Trophoblast cell (in vitro differentiated cells and primary cell): ENCODE data around the gene CAB39.

Experiments
- DNase-seq, 2 donors: peaks; one replicate each; pipeline ENCODE4 v3.0.0-alpha.2; 2016
- H2AFZ ChIP-seq: 2 replicates; pipeline ENCODE4 v1.6.1; 2013; ENCODE audit warnings: low read length, moderate library complexity, mild to moderate bottlenecking; ENCODE audit not compliant: insufficient read depth, poor library complexity
- H2AK5ac ChIP-seq: 2 replicates; pipeline ENCODE4 v1.6.1; 2013; ENCODE audit warnings: mild to moderate bottlenecking, low read length
- H2BK120ac ChIP-seq: 2 replicates; pipeline ENCODE4 v1.6.1; 2013; ENCODE audit warnings: low read length, mild to moderate bottlenecking, moderate library complexity; ENCODE audit not compliant: insufficient read depth, poor library complexity
- H2BK12ac ChIP-seq: 2 replicates; pipeline ENCODE4 v1.6.1; 2013; ENCODE audit warnings: mild to moderate bottlenecking, low read length, moderate library complexity
- H2BK5ac ChIP-seq: 2 replicates; pipeline ENCODE4 v1.6.1; 2013; ENCODE audit warnings: low read length, low read depth, moderate library complexity, mild to moderate bottlenecking; ENCODE audit not compliant: poor library complexity
- H3K14ac ChIP-seq: 2 replicates; pipeline ENCODE4 v1.6.1; 2013; ENCODE audit warnings: mild to moderate bottlenecking, low read length
- H3K18ac ChIP-seq: 2 replicates; pipeline ENCODE4 v1.6.1; 2013; ENCODE audit warnings: mild to moderate bottlenecking, low read length
- H3K23ac ChIP-seq: 2 replicates; pipeline ENCODE4 v1.6.1; 2013; ENCODE audit warnings: low read length
- H3K27ac ChIP-seq: 2 replicates; pipeline ENCODE4 v1.5.1; 2013; ENCODE audit warnings: low read depth, mild to moderate bottlenecking, inconsistent platforms, low read length, moderate library complexity
- H3K27me3 ChIP-seq: 2 replicates; pipeline ENCODE4 v1.6.1; 2013; ENCODE audit warnings: inconsistent platforms, mild to moderate bottlenecking, low read length, moderate library complexity; ENCODE audit not compliant: insufficient read depth
- H3K36me3 ChIP-seq, 2 experiments: 1 replicate in 1 of 2; 2 replicates in 1 of 2; pipeline ENCODE4 v1.6.1; 2013; ENCODE audit warnings: low read length in 2 of 2, mild to moderate bottlenecking in 2 of 2, moderate library complexity in 1 of 2; ENCODE audit not compliant: insufficient read depth in 2 of 2, control insufficient read depth in 1 of 2
- H3K4ac ChIP-seq: 2 replicates; pipeline ENCODE4 v1.6.1; 2013; ENCODE audit warnings: low read depth, mild to moderate bottlenecking, low read length, moderate library complexity
- H3K4me1 ChIP-seq, 2 experiments: 1 replicate in 1 of 2; 2 replicates in 1 of 2; pipeline ENCODE4 v1.6.1; 2013; ENCODE audit warnings: low read length in 2 of 2, mild to moderate bottlenecking in 2 of 2, moderate library complexity in 1 of 2; ENCODE audit not compliant: insufficient read depth in 2 of 2, control insufficient read depth in 1 of 2
- H3K4me2 ChIP-seq: 2 replicates; pipeline ENCODE4 v1.6.1; 2013; ENCODE audit warnings: inconsistent platforms, mild to moderate bottlenecking, low read length, moderate library complexity
- H3K4me3 ChIP-seq: 2 replicates; pipeline ENCODE4 v1.5.1; 2013; ENCODE audit warnings: mild to moderate bottlenecking, low read depth, low read length, inconsistent platforms
- H3K79me1 ChIP-seq: one replicate; pipeline ENCODE4 v1.6.1; 2013; ENCODE audit warnings: low read length
- H3K79me2 ChIP-seq: 2 replicates; pipeline ENCODE4 v1.6.1; 2013; ENCODE audit warnings: low read length, mild to moderate bottlenecking; ENCODE audit not compliant: control insufficient read depth, insufficient read depth, poor library complexity
- H3K9ac ChIP-seq: 2 replicates; pipeline ENCODE4 v1.6.1; 2013; ENCODE audit warnings: mild to moderate bottlenecking, low read length
- H3K9me3 ChIP-seq: 2 replicates; pipeline ENCODE4 v1.6.1; 2013; ENCODE audit warnings: low read depth, mild to moderate bottlenecking, control low read depth, inconsistent platforms, low read length; ENCODE audit not compliant: insufficient read depth
- H4K12ac ChIP-seq: 2 replicates; pipeline ENCODE4 v1.6.1; 2013; ENCODE audit warnings: low read depth, mild to moderate bottlenecking, low read length, moderate library complexity
- H4K8ac ChIP-seq: 2 replicates; pipeline ENCODE4 v1.6.1; 2013; ENCODE audit warnings: low read depth, mild to moderate bottlenecking, low read length, moderate library complexity
- H4K91ac ChIP-seq: one replicate; pipeline ENCODE4 v1.6.1; 2013; ENCODE audit warnings: low read depth, mild to moderate bottlenecking, low read length, moderate library complexity
- WGBS: extraction: QIAGEN DNeasy Blood & Tissue Kit; methylation state at CpG from one replicate; pipeline ENCODE4 v1.1.7; 2013; ENCODE audit warnings: missing lambda C conversion rate; ENCODE audit not compliant: insufficient read length, insufficient coverage; ENCODE audit errors: extremely low coverage; 5-methylcytosine and 5-hydroxymethylcytosine counted together

Gene CAB39

DNA sequence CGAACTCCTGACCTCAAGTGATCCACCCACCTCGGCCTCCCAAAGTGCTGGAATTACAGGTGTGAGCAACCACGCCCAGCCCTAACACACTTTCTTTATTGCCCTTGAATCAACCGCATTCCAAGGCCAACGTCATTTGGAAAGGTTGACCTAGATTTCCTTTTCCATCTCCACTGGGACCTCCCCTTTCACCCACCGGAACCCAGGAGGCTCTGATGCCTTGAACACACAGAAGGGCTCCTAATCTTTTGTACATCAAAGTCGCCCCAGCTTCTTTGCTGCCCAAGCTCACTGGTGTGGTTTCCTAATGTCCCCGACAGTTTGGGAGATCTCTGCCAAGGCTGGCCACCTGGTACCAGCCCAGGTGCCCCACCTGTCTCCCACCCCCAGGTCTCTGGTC, 46.2 kb upstream of the CAB39 start:
- peak overlapping the region; percentile 23 for H2BK12ac ChIP-seq
- H3K9ac ChIP-seq: no peak overlapping the region
- no peak overlapping the region for H3K4me3 ChIP-seq
- no peak overlapping the region for H3K23ac ChIP-seq
- no peaks in the 10 kb centered on the region for H3K79me2 ChIP-seq
- no peak overlapping the region for H3K4me2 ChIP-seq
- WGBS: no CpG with 5 or more reads among the region's 8 CpGs
- no peak overlapping the region for H3K4ac ChIP-seq
- no peak overlapping the region for H4K91ac ChIP-seq
- H2BK5ac ChIP-seq: no peak overlapping the region
- no peak overlapping the region for H2BK120ac ChIP-seq
- DNase-seq: no peak
- H3K36me3 ChIP-seq: no peaks in the 10 kb centered on the region
- no peak overlapping the region for H3K14ac ChIP-seq
- no peak overlapping the region for H4K12ac ChIP-seq
- no peak overlapping the region for H3K27ac ChIP-seq
- no peak overlapping the region for H2AK5ac ChIP-seq
- no peaks in the 10 kb centered on the region for H3K27me3 ChIP-seq
- no peak overlapping the region for H4K8ac ChIP-seq
- peaks cover 3% of the 10 kb centered on the region for H3K79me1 ChIP-seq
- H3K4me1 ChIP-seq: peaks cover 17 to 25% of the 10 kb centered on the region in 2 experiments
- H3K18ac ChIP-seq: no peak overlapping the region
- no peak overlapping the region for H2AFZ ChIP-seq
- no peaks in the 10 kb centered on the region for H3K9me3 ChIP-seq

DNA sequence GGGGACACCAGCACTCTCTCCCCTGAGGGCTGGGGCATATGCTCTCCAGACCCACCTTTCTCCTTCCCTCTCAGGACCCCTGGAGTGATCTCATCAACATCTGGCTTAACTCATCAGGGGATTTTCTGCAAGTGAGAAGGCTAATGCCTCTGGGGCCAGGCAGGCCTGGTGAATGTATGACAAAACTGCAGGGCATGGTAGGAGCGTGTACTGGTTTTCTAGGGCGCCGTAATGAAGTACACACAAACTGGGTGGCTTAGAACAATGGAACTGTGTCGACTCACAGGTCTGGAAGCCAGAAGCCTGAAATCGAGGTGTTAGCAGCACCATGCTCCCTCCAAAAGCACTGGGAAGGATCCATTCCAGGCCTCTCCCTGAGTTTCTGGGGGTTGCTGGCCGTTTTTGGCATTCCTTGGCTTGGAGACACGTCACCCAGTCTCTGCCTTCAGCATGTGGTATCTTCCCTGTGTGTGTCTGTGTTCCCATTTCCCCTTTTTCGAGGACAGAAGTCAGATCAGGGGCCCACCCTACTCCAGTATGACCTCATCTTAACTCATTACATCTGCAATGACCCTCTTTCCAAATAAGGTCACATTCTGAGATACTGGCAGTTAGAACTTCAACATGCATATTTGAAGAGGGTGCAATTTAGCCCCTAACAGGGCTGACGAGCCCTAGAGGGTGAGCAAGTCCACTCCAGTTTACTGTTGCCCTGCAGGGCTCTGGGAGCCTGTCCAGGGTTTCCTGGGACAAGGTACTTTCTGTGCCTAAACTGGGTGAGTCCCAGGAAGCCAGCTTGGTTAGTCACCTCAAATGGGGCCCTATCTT, 45.5 kb upstream of the CAB39 start:
- Histone ChIP-seq H3K36me3 (no peaks in the 10 kb centered on the region), H3K23ac (no peak overlapping the region), H2AFZ (no peak overlapping the region), H3K79me2 (no peaks in the 10 kb centered on the region), H3K27me3 (no peaks in the 10 kb centered on the region), H3K4me2 (no peak overlapping the region), H4K91ac (no peak overlapping the region), H3K9me3 (no peaks in the 10 kb centered on the region), H3K9ac (no peak overlapping the region), H4K12ac (no peak overlapping the region), H3K18ac (no peak overlapping the region), H2BK120ac (peak overlapping the region; percentile 40), H3K14ac (peak overlapping the region; percentile 14), H2BK12ac (peak overlapping the region; percentile 74), H2BK5ac (peak overlapping the region; percentile 13), H4K8ac (no peak overlapping the region), H3K27ac (peak overlapping the region; percentile 31), H2AK5ac (no peak overlapping the region), H3K4ac (no peak overlapping the region), H3K4me3 (no peak overlapping the region), H3K4me1 (peaks cover 17 to 25% of the 10 kb centered on the region in 2 experiments), H3K79me1 (peaks cover 3% of the 10 kb centered on the region)
- DNase-seq: peak in 1 of 2 donors; percentile 38
- no CpG with 5 or more reads among the region's 9 CpGs for WGBS

DNA sequence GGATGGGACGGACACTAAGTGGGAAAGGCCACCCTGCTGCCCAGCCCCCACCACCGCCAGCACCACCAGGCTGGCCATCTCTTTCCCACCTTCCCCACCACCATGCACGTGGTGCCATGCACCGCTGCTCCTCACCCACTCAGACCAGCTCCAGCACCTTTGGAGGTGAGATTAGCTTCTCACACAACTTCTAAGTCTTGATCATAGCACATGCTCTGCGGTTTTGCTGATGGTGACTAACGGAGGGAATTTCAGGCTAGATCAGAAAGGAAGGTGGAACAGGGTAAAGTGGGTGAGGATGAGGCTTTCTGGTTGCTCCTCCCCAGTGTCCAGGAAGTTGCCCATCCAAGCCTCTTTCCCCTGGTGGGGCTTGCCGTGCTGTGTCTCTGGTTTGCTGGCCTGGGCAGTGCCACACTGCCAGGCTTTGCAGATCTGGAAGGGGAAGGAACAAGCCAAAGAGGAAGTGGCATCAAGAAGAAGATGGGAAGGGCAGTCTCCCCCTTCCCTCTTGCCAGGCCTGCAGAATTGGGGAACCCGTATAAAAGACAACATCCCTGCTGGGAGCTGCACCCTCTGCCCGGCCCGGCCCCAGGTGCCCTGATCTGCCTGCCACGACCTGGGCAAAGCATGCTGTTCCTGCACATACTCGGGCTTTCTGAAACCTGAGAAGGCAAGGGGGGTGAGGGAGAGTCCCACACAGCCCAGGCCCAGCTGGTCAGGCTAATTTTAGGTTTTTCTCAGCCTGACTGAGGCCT, 44.3 kb upstream of the CAB39 start:
- Histone ChIP-seq H2AK5ac (no peak overlapping the region), H3K79me1 (peaks cover 3% of the 10 kb centered on the region), H3K9me3 (no peaks in the 10 kb centered on the region), H3K18ac (no peak overlapping the region), H3K36me3 (no peaks in the 10 kb centered on the region), H2BK5ac (no peak overlapping the region), H3K4ac (no peak overlapping the region), H2BK12ac (peak overlapping the region; percentile 17), H3K27ac (no peak overlapping the region), H3K27me3 (no peaks in the 10 kb centered on the region), H3K14ac (no peak overlapping the region), H3K4me2 (no peak overlapping the region), H4K91ac (no peak overlapping the region), H3K79me2 (no peaks in the 10 kb centered on the region), H4K12ac (no peak overlapping the region), H3K23ac (no peak overlapping the region), H4K8ac (no peak overlapping the region), H3K4me3 (no peak overlapping the region), H3K4me1 (peaks cover 17 to 25% of the 10 kb centered on the region in 2 experiments), H2AFZ (no peak overlapping the region), H2BK120ac (no peak overlapping the region), H3K9ac (no peak overlapping the region)
- no CpG with 5 or more reads among the region's 12 CpGs for WGBS
- peak in 1 of 2 donors; percentile 39 for DNase-seq

DNA sequence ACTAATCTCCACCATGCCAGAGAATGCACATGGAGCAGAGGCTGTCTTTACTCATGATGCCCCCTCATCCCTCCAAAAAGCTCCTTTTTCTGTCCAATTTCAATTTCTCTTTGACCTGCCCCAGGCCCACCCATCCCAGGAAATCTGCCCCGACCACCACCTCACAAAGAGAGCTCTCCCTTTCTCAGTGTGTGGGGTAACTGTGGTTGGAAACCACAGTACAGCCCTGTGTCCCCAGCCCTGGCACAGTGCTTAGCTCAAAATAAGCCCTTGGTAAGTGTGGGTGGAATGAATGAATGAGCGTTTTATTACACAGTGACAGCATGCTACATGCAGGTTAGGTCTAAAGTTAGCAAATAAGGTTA, 43.7 kb upstream of the CAB39 start:
- H3K36me3 ChIP-seq: no peaks in the 10 kb centered on the region
- H3K4me2 ChIP-seq: no peak overlapping the region
- no peak overlapping the region for H3K9ac ChIP-seq
- H3K79me2 ChIP-seq: no peaks in the 10 kb centered on the region
- peaks cover 17 to 25% of the 10 kb centered on the region in 2 experiments for H3K4me1 ChIP-seq
- no peak overlapping the region for H2AFZ ChIP-seq
- no peak overlapping the region for H4K12ac ChIP-seq
- no peak overlapping the region for H2BK120ac ChIP-seq
- no CpG with 5 or more reads among the region's 2 CpGs for WGBS
- H2BK5ac ChIP-seq: no peak overlapping the region
- H3K9me3 ChIP-seq: no peaks in the 10 kb centered on the region
- H3K14ac ChIP-seq: no peak overlapping the region
- peaks cover 3% of the 10 kb centered on the region for H3K79me1 ChIP-seq
- H2BK12ac ChIP-seq: peak overlapping the region; percentile 15
- no peak overlapping the region for H4K91ac ChIP-seq
- H3K27me3 ChIP-seq: no peaks in the 10 kb centered on the region
- no peak overlapping the region for H3K18ac ChIP-seq
- H3K23ac ChIP-seq: no peak overlapping the region
- no peak overlapping the region for H2AK5ac ChIP-seq
- H3K27ac ChIP-seq: no peak overlapping the region
- no peak overlapping the region for H3K4ac ChIP-seq
- H3K4me3 ChIP-seq: no peak overlapping the region
- no peak overlapping the region for H4K8ac ChIP-seq
- DNase-seq: no peak
